GM12873 (cell line): ENCODE results near the gene SLC49A3.

Experiments
- TF ChIP-seq, protein P1 (sequence below): IDR thresholded peaks from 2 replicates; pipeline ENCODE4 v1.5.1; 2012; ENCODE audit warnings: low read depth, mild to moderate bottlenecking, moderate library complexity, low read length, control low read depth; ENCODE audit not compliant: insufficient read depth; ENCODE audit errors: missing control alignments

Gene SLC49A3

DNA sequence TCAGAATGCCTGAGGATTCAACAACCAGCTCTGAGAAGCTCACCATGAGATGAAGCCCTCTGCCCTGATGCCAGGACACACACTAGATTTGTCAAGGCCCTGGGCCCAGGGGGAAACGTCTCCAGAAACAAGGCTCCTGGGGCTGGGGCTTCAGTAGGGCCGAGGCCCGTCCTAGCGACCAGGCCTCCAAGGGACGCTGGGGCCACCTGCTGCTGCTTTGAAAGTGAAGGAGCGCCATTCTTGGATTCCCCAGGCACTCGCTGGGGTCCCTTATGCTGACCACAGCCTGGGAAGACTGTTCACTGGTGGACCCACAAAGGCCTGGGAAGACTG is 39.7 kb downstream of the SLC49A3 start:
- TF ChIP-seq, protein P1, sequence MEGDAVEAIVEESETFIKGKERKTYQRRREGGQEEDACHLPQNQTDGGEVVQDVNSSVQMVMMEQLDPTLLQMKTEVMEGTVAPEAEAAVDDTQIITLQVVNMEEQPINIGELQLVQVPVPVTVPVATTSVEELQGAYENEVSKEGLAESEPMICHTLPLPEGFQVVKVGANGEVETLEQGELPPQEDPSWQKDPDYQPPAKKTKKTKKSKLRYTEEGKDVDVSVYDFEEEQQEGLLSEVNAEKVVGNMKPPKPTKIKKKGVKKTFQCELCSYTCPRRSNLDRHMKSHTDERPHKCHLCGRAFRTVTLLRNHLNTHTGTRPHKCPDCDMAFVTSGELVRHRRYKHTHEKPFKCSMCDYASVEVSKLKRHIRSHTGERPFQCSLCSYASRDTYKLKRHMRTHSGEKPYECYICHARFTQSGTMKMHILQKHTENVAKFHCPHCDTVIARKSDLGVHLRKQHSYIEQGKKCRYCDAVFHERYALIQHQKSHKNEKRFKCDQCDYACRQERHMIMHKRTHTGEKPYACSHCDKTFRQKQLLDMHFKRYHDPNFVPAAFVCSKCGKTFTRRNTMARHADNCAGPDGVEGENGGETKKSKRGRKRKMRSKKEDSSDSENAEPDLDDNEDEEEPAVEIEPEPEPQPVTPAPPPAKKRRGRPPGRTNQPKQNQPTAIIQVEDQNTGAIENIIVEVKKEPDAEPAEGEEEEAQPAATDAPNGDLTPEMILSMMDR: no peak

DNA sequence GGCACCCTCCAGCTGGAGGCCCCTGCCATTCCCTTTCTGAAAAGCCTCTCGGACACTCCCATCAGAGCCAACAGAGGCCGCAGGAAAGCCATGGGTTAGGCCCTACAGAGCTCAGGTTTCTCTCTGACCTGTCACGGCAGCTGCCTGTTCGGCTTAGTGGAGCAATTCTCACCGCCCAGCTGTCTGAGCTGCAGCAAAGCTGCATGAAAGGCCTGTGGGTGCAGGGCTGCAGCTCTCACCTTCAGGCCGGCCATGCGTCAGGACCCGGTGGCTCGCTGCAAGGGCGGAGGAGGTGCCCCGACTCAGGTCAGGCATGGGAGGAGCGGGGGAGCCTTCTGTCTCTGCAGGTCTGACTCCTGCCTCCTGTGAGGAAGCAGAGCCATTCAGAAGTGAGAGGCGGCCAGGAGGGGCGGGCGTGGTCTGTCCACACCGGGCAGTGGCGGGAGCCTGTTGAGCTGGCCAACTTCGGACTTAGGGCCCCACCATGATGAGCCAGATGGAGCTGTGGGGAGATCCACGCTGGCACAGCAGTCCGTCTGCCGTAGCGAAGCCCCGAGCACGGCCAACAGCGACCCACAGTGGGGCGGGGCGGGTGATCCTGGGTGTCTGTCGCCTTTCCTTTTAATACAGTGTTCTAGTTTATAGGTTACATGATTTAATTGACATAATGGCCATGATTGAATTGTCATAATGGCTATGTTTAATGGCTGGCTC is 40.2 kb downstream of the SLC49A3 start:
- TF ChIP-seq, protein P1: no peak

DNA sequence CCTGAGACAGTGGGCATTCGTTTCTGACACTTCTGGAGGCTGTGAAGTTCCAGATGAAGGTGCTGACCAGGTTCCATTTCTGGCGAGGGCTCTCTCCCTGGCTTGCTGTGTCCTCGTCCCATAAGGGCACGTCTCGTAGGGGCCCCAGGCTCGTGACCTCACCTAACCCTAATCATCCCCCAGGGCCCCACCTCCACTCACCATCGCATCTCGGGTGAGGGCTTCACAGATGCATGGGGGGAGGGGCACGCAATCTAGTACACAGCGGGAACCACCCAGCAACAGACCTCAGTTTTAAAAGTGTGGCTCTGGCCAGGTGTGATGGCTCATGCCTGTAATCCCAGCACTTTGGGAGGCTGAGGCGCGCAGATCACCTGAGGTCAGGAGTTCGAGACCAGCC is 41.5 kb downstream of the SLC49A3 start:
- TF ChIP-seq, protein P1: no peak

DNA sequence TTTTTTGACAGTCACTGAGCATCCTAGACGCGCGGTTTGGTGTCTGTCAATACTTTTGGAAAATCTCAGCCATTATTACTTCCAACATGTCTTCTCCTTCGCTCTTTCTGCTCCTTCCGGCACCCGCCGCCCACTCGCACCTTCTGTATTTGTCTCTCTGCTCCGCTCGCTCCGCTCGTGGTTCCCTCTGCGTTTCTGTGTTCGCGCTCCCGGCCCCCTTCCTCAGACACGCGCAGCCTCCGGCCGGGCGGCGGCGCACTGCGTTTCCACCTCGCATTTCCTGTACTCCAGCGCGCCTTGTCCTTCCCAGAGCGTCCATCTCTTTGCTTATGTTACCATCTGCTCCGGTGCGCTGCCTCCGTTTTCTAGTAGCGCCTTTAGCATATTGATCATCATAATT is 42.5 kb downstream of the SLC49A3 start:
- TF ChIP-seq, protein P1: no peak

DNA sequence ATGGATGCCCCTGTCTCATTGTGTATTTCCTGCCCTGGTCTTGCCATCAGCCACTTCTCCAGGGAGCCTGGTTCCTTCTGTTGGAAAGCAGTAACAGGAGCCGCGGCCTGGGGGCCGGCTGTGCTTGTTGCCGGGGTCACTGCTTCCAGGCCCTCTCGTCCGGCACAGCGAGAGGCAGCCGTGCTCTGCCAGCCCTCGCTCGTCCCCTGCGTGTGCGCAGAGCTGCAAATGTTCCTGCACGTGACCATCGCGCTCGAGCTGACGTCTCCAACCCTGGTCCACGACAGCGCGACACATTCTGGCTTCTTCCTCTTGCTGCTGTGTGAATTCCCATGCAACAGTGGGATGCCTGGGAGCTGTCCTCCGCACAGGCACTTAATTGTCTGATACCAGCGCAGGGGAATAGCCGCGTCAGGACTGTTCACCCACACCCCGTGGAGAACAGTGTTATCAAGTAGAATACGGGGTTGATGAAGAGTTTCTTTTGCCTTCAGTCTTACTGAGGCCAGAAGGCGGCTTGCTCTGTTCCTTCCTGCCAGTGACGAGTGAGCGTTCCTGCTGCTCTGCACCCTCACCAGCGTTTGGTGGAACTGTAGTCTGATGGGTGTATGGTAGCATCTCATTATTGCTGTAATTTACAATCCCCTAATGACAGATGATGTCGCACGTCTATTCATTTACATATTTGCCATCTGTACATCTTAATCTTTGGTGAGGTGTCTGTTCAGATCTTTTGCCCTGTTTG is 51.2 kb downstream of the SLC49A3 start:
- TF ChIP-seq, protein P1: no peak

DNA sequence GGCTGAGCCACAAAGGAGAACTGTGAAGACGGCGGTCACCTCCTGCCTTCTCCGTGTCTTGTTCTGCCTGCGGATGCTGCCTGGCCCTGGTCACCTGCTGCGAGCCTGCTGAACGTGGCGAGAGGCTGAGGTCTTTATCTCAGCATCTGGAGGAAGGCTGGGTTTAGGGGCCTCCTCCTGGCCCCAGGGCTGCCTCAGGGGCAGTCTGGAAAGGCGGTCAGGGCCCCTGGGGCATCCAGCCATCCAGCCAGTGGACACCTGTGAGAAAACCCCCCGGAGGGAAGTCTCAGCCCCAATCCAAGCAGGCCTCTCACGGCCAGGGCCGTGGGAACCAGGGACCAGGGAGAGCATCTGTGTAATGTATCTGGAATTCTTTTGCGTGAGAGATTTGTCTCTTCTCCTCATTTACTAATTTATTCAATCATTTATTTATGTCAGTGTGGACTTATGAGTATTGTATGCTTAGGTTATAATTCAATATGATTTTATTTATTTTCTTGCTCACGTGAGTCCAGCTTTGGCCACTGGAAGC is 52.3 kb downstream of the SLC49A3 start:
- TF ChIP-seq, protein P1: no peak

DNA sequence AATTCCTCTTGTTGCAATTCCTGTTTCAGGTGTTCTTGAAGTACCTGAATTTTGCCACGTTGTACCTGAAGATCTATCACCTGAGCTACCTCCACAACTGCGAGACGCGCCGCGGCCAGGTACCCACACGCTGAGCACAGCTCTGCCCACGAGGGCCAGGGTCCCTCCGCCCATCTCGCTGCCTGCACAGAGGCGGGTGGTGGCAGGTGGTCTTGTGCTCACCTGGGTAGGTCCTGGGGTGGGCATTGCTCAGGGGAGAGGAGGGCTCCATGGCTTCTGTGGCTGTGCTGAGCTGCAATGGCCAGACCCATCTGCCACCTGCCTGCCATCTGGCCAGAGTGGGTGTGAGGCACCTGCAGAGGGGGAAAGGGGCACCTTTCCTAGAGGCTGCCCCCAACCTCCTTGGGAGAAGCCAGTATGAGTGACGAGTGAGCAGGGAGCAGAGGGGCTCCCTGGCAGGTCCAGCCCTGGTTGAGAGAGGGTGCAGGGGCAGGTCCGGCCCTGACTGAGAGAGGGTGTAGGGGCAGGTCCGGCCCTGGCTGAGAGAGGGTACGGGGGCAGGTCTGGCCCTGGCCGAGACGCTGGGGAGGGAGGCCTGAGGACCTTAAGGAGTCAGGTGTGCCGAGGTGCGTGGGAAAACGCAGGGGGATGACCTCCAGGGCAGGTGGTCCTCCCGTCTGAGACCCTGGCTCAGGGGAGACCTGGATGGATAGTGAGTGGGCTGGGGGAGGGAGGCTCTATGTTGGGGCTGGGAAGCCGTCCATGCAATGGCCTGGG is 52.9 kb downstream of the SLC49A3 start:
- TF ChIP-seq, protein P1: no peak
